Peyer's patch (tissue), 4 donors: ENCODE results near the gene NTRK2.

Source experiments
- POLR2A ChIP-seq, 2 donors: fragments of 450-650 bp; IDR thresholded peaks; one replicate each; pipeline ENCODE4 v1.5.1; 2017; ENCODE audit warnings: antibody characterized with exemption in 2 of 2, mild to moderate bottlenecking in 2 of 2, moderate library complexity in 2 of 2
- TF ChIP-seq, protein P1 (sequence below), 6 experiments: fragments of 450-650 bp in 4 of 6; fragments of 200-600 bp in 2 of 6; sonication (generic) in 1 of 6; IDR thresholded peaks; one replicate each; pipeline ENCODE4 v1.5.1; 2017 to 2019; ENCODE audit warnings: antibody characterized with exemption in 6 of 6, mild to moderate bottlenecking in 3 of 6, moderate library complexity in 1 of 6

DNA sequence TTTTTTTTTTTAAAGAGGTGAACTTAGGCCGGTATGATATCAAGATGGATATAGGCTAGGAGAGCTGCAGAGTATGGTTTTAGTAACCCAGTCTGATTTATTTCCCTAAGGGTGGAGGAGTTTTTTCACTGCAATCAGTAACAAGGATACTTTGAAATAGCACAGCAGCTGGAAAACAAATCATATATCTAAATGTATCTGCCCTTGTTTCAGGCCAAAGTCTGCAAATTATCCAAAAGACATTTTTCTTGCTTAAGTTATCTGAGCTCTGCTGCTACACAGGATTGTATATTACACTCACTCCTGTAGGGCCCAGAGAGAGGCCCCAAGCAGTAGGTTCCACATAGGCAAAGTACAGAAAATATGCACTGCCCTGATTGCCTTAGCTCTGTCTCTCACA, 222.4 kb downstream of the NTRK2 start:
- TF ChIP-seq, protein P1, sequence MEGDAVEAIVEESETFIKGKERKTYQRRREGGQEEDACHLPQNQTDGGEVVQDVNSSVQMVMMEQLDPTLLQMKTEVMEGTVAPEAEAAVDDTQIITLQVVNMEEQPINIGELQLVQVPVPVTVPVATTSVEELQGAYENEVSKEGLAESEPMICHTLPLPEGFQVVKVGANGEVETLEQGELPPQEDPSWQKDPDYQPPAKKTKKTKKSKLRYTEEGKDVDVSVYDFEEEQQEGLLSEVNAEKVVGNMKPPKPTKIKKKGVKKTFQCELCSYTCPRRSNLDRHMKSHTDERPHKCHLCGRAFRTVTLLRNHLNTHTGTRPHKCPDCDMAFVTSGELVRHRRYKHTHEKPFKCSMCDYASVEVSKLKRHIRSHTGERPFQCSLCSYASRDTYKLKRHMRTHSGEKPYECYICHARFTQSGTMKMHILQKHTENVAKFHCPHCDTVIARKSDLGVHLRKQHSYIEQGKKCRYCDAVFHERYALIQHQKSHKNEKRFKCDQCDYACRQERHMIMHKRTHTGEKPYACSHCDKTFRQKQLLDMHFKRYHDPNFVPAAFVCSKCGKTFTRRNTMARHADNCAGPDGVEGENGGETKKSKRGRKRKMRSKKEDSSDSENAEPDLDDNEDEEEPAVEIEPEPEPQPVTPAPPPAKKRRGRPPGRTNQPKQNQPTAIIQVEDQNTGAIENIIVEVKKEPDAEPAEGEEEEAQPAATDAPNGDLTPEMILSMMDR (IDR thresholded peaks at IDR 0.05): no peak
- TF ChIP-seq POLR2A (IDR thresholded peaks at IDR 0.05): no peak
